AG04449 (cell line): ENCODE data around the gene SNX21.

Source experiments
- CTCF ChIA-PET: fragments of 350-600 bp; formaldehyde crosslinking; extraction: SDS; loops from one replicate; lab custom pipeline; 2021; ENCODE audit warnings: antibody characterized with exemption; lab: Yijun Ruan, JAX
- POLR2A ChIA-PET: fragments of 400-600, 350-600 bp; formaldehyde crosslinking; extraction: SDS; loops from one replicate; lab custom pipeline; 2020; ENCODE audit warnings: antibody characterized with exemption, inconsistent platforms; lab: Yijun Ruan, JAX
- DNase-seq: peaks from one replicate; pipeline ENCODE4 v3.0.0-alpha.2; 2010; ENCODE audit warnings: low read depth, low spot score
- H3K4me3 ChIP-seq: 2 replicates; pipeline ENCODE4 v1.5.1; 2011; ENCODE audit warnings: low read depth, mild to moderate bottlenecking, control low read depth, low read length
- CTCF ChIP-seq: IDR thresholded peaks from one replicate; pipeline ENCODE4 v1.5.1; 2011; ENCODE audit warnings: mild to moderate bottlenecking, moderate library complexity, low read length, control low read depth, inconsistent platforms; ENCODE audit not compliant: insufficient read depth; ENCODE audit errors: missing control alignments

The SNX21 gene

GRCh38 chr20:45874576-45874975, 41.0 kb downstream of the SNX21 start:
- no peak overlapping the region for H3K4me3 ChIP-seq

GRCh38 chr20:45878076-45878761, 44.6 kb downstream of the SNX21 start:
- no peak overlapping the region for H3K4me3 ChIP-seq
- ChIA-PET POLR2A (no interaction called here), CTCF (interaction anchor here (1.2 kb wide), 1 partner anchor 12 kb away, joined by 4 read pairs; no protein-coding TSS in a partner anchor)
- no peak for TF ChIP-seq CTCF
- DNase-seq: no peak

More at GRCh38 chr20:45874576-45874975, 41.0 kb downstream of the SNX21 start:
- no peak for DNase-seq
- TF ChIP-seq CTCF: no peak
- POLR2A ChIA-PET: no interaction called here
- CTCF ChIA-PET: interaction anchor here (0.8 kb wide), 1 partner anchor 15 kb away, joined by 3 read pairs; no protein-coding TSS in a partner anchor

- CTCF ChIA-PET: interaction anchor here (0.9 to 3.4 kb wide), 5 partner anchors 10 to 89 kb away, joined by 3 to 50 read pairs (median 6); partner anchors contain the start of genes CTSA and NEURL2
- H3K4me3 ChIP-seq: peak within 1 kb of the TSS; percentile 82
- peak; percentile 94 for DNase-seq
- TF ChIP-seq CTCF: no peak
- POLR2A ChIA-PET: interaction anchor here (0.6 to 1.7 kb wide), 14 partner anchors 9 to 461 kb away, joined by 3 to 21 read pairs (median 3); partner anchors contain the start of genes ACOT8, CTSA, NEURL2 and PCIF1
Observed at GRCh38 chr20:45880988-45881788, 47.6 kb downstream of the SNX21 start, which contains the start of gene ZSWIM1. Gene ZSWIM1 (plus strand): TSS chr20:45881227. CDS start chr20:45882593, 1,366 bp downstream.

- TF ChIP-seq CTCF: no peak
- no peak for DNase-seq
- no peak overlapping the region for H3K4me3 ChIP-seq
- ChIA-PET CTCF (interaction anchor here (0.9 to 3.4 kb wide), 4 partner anchors 8 to 87 kb away, joined by 3 to 50 read pairs (median 10); partner anchors contain the start of genes CTSA and NEURL2), POLR2A (interaction anchor here (1.2 kb wide), 1 partner anchor 25 kb away, joined by 3 read pairs; no protein-coding TSS in a partner anchor)
Observed at GRCh38 chr20:45882469-45883099, 49.0 kb downstream of the SNX21 start.

- CTCF ChIA-PET: interaction anchor here (3.4 kb wide), 1 partner anchor 87 kb away, joined by 18 read pairs; no protein-coding TSS in a partner anchor
- H3K4me3 ChIP-seq: no peak overlapping the region
- no peak for TF ChIP-seq CTCF
- no peak for DNase-seq
- POLR2A ChIA-PET: no interaction called here
Observed at GRCh38 chr20:45883100-45883469, 49.5 kb downstream of the SNX21 start.
